NCI-H2029 (cell line): ENCODE measurements around the gene RAB3C.

Source experiments
- DNase-seq: peaks from one replicate; lab custom pipeline; 2025; lab: John Stamatoyannopoulos, UW

RAB3C gene

GRCh38 chr5:58775701-58776262 lies 192.9 kb downstream of the RAB3C start:
- DNase-seq, result no peak

GRCh38 chr5:58776559-58776958 lies 193.7 kb downstream of the RAB3C start:
- no peak for DNase-seq

GRCh38 chr5:58778888-58779287 lies 196.0 kb downstream of the RAB3C start:
- DNase-seq, result no peak

- DNase-seq, result no peak
Measured at GRCh38 chr5:58786035-58786434, 203.2 kb downstream of the RAB3C start.

GRCh38 chr5:58786711-58787303 lies 203.9 kb downstream of the RAB3C start:
- no peak for DNase-seq

DNA sequence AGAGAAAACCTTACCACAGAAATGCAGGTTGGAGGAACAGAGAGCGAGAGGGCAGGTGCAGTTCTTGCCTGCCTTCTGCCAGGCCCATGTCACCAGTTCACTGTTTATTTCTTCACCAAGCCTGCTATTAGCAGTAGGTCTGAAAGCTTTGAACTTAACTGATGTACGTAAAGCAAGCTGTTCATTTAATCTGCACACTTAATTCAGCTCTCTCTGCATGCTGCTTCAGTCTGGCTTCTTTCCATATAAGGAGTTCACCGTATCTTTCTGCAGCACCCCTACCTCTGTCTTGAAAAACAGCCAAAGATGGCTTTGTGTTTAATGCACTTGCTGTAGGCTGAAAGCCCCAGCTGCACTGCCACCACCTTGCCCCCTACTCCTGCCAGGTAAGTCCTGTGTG lies 205.1 kb downstream of the RAB3C start:
- DNase-seq, result no peak

DNA sequence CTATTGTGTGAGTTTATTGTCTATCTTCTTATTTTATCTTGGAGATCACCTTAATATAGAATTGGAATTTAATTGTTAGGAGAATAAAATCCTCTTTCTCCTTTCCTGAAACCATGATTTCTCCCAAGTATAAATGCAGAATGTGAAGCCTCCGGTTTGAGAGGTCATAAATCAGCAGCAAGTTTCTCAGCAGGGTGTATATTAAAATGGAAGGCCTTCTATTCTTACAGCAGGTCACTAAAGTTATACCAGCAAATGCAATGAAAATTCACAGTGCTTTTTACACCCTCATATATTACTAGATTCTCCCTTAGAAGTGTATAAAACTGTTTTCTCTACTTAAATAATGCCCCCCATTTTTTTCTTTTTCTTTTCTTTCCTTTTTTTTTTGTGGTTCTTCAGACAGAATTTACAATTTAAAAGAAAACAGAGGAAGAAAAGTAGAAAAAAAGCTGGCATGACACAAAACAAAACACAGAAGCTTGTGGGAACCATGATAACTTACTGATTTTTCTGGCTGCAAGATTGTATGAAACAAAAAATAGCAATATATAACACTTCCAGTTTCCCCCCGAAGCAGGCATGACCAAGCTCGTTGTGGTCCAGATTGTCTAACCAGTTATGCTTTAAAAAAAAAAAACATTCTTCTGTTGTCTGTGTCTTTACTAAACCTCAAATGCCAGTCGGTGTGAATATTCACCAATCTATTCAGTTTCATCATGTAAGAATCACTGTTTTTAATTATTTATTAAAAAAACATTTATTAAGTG lies 211.2 kb downstream of the RAB3C start:
- DNase-seq, result no peak

DNA sequence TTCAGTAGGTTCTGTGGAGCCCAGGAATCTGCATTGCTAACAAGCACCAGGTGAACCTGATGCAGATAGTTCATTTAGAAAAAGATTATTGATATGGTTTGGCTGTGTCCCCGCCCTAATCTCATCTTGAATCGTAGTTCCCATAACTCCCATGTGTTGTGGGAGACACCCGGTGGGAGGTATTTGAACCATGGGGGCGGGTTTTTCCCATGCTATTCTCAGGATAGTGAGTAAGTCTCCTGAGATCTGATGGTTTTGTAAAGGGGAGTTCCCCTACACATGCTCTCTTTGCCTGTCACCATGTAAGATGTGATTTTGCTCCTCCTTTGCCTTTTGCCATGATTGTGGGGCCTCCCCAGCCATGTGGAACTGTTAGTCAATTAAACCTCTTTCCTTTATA lies 212.0 kb downstream of the RAB3C start:
- DNase-seq, result no peak

DNA sequence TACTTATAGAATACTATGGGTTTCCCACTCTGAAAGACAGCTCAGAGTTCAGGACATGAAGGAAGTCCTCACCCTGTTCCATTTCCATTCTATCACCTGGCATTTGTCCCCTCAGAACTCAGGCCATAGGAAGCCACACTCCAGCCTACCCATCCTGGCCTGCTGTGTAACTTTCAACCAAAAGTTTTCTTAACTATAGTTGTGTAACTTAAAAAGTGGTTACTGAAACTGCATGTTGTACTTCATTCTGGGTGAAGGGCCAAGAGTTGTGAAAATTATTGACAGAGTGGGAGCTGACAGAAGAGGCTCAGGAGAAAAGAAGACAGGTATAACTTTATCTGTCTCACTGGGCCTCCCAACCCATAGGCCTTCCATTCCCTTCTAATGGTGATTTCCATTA lies 212.5 kb downstream of the RAB3C start:
- DNase-seq, result no peak

- DNase-seq, result no peak
Measured at GRCh38 chr5:58797021-58797420, 214.1 kb downstream of the RAB3C start.

- no peak for DNase-seq
Measured at GRCh38 chr5:58800356-58800755, 217.5 kb downstream of the RAB3C start.

- DNase-seq, result no peak
Measured at GRCh38 chr5:58800861-58801540, 218.1 kb downstream of the RAB3C start.

DNA sequence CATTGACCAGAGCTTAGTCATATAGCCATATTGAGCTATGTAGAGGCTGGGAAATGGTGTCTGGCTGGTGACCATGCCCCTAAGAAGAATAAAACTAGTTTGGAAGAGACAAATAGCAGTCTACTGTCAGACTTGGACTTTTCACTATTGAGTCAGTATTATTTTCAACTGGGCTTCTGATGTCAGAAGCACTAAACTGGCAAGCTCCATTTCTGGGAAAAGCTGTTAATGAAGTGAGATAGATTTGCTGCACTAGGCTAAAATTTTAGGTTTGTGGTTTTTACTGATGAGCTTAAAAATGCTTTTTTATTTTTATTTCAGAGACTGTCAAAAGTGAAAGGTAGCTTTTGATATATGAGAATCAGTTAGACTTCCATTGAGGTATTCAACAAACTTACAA lies 220.2 kb downstream of the RAB3C start:
- no peak for DNase-seq

- DNase-seq, result no peak
Measured at GRCh38 chr5:58804291-58804690, 221.4 kb downstream of the RAB3C start.

GRCh38 chr5:58810086-58810485 lies 227.2 kb downstream of the RAB3C start:
- no peak for DNase-seq

GRCh38 chr5:58813855-58814254 lies 231.0 kb downstream of the RAB3C start:
- DNase-seq, result no peak

- no peak for DNase-seq
Measured at GRCh38 chr5:58816181-58816731, 233.4 kb downstream of the RAB3C start.

DNA sequence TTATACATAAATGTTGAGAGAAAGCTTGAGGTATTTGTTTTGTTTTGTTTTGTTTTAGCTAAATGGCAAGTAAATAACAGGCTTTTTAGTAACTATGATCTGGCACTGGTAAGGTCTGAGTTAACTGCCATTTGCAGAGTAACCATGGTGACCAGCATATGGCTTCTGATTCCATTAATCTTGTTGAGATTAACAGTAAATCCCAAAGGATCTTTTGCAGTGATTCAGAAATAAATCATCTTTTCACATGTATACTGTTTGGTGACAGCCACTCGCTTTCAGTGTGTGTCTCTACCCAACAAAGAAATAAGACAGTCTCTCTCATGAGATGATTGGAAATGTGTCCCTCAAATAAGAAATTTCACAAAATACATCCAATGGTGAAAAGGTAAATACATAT lies 235.6 kb downstream of the RAB3C start:
- no peak for DNase-seq

DNA sequence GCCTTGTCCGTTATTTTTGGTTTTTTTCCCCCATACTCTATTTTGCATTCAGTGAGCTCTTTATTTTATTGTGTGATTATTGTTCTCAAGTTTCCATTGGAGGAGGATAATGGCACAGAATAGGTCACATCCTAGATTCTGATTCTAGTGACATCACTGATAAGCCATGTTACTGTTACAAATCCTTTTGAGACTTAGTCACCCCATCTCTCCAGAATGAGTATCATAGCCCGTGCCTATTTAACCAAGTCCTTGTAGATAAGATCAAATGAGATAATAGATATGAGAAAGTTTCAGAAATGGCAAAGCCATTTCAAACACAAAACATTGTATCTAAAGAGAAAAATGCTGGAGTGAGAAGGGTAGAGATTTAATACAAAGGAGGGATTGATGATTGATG lies 242.6 kb downstream of the RAB3C start:
- no peak for DNase-seq

DNA sequence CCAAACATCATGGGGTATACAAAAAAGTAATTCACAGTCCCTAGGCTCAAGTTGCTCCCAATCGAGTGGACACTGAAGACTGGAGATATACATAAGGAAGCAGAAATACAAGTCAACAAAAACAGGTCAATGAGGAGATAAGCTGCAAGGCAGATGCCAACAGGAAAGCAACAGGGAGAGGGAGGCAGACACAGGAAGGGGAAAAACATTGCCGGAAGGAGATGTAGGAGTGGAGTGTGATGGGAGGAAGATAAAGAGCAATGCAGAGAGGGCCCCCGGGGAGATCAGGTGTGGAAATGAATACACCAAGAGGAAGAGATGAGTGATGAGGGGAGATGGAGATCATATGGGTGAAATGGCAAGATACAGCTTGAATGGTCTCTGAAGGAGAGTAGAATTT lies 243.0 kb downstream of the RAB3C start:
- no peak for DNase-seq

GRCh38 chr5:58827463-58827862 lies 244.6 kb downstream of the RAB3C start:
- DNase-seq, result no peak

DNA sequence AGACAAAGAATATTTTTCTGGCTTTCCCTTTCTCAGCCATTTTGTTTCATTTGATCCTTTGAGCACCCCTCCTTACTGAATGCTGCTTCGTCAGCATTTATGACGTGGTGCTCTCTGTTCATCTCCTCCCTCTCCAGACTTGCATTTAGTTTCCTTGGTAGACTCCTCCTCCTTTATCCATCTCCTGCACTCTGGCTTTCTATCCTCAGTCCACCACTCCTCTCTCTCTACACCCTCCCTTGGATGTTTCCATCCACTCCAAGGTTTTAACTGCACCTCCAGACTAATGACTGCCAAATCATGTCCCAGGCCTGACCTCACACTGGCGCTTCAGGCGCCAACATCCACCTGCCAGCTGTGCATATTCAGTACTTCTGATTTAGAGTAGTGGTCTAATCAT lies 245.4 kb downstream of the RAB3C start:
- no peak for DNase-seq
